Esophagus squamous epithelium (tissue), 5 donors: ENCODE results near the gene MINDY4B. TPM values are rescaled to one million over a fixed set of nuclear protein-coding genes. Genes with fewer than 3 reads are reported as not detected.

Experiments used
- DNase-seq: peaks from one replicate; lab custom pipeline; 2025; lab: John Stamatoyannopoulos, UW
- H3K27ac ChIP-seq, 4 donors: fragments of 200-600 bp; sonication (generic); one replicate each; pipeline ENCODE4 v1.5.1; 2016 to 2019; ENCODE audit warnings: mild to moderate bottlenecking in 1 of 4
- H3K27me3 ChIP-seq, 4 donors: fragments of 200-600 bp; sonication (generic); 1 replicate in 3 of 4; 2 replicates in 1 of 4; pipeline versions ENCODE4 v1.5.1 to v1.6.0; 2017 to 2021; ENCODE audit warnings: antibody characterized with exemption in 1 of 4
- H3K36me3 ChIP-seq, 3 donors: fragments of 200-600 bp; sonication (generic); one replicate each; pipeline ENCODE4 v1.5.1; 2016 to 2019
- H3K4me1 ChIP-seq, 3 donors: fragments of 200-600 bp; sonication (generic); one replicate each; pipeline ENCODE4 v1.5.1; 2017 to 2019
- H3K4me3 ChIP-seq, 4 donors: fragments of 200-600 bp; sonication (generic); 1 replicate in 3 of 4; 2 replicates in 1 of 4; pipeline ENCODE4 v1.5.1; 2016 to 2019; ENCODE audit warnings: mild to moderate bottlenecking in 2 of 4, moderate library complexity in 1 of 4
- H3K9me3 ChIP-seq, 3 donors: fragments of 200-600 bp; sonication (generic); one replicate each; pipeline ENCODE4 v1.5.1; 2016 to 2019
- POLR2A ChIP-seq, 4 donors: fragments of 450-650 bp; IDR thresholded peaks; one replicate each; pipeline ENCODE4 v1.6.1; 2017; ENCODE audit warnings: antibody characterized with exemption in 4 of 4, mild to moderate bottlenecking in 4 of 4, moderate library complexity in 3 of 4
- WGBS, 2 donors: methylation state at CpG; one replicate each; pipeline ENCODE4 v1.1.5; 2018; 5-methylcytosine and 5-hydroxymethylcytosine counted together
- intact Hi-C: fragments of 100-400 bp; cut with DNase I; formaldehyde crosslinking; loops from one replicate; pipeline ENCODE4 v1.15.0; 2022
- total RNA-seq, 4 donors: library from RNA; depleted of rRNA; stranded (reverse); fragments of >200 nt; gene quantifications; one replicate each; pipeline ENCODE4 v1.1.0, GENCODE V29; 2016
- TF ChIP-seq, protein P1 (sequence below), 6 experiments: fragments of 450-650 bp in 4 of 6; fragments of 200-600 bp in 2 of 6; sonication (generic) in 2 of 6; IDR thresholded peaks; one replicate each; pipeline ENCODE4 v1.5.1; 2016 to 2019; ENCODE audit warnings: antibody characterized with exemption in 6 of 6, mild to moderate bottlenecking in 4 of 6, moderate library complexity in 4 of 6
- donor health status: DM: yes; HTN: yes; CAD: no.

MINDY4B gene
- total RNA-seq, 4 donors from 2014 or later, result not detected

DNA sequence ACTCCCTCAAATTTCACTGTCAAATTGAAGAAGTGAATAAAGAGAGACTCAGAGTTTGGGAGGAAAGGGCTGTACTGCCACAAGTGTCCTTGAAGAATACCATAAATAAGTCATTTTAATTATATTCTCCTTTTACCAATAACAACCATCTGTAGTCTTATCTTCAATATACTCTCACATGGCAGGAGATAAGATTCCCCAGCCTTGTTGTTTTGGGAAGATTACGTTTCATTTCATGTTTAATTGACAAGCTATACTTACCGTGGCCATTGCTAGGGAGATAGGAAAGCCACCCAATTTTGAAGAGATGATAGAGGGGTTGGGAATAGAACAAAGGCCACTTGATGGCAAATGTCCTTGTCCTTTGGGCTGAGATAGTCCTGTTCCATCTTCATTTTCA lies 2.3 kb downstream of the MINDY4B start:
- no peak overlapping the region for H3K27ac ChIP-seq
- no peaks in the 10 kb centered on the region for H3K4me1 ChIP-seq
- H3K27me3 ChIP-seq, result peaks cover 0 to 9% (median 0%) of the 10 kb centered on the region in 4 donors
- TF ChIP-seq, protein P1, sequence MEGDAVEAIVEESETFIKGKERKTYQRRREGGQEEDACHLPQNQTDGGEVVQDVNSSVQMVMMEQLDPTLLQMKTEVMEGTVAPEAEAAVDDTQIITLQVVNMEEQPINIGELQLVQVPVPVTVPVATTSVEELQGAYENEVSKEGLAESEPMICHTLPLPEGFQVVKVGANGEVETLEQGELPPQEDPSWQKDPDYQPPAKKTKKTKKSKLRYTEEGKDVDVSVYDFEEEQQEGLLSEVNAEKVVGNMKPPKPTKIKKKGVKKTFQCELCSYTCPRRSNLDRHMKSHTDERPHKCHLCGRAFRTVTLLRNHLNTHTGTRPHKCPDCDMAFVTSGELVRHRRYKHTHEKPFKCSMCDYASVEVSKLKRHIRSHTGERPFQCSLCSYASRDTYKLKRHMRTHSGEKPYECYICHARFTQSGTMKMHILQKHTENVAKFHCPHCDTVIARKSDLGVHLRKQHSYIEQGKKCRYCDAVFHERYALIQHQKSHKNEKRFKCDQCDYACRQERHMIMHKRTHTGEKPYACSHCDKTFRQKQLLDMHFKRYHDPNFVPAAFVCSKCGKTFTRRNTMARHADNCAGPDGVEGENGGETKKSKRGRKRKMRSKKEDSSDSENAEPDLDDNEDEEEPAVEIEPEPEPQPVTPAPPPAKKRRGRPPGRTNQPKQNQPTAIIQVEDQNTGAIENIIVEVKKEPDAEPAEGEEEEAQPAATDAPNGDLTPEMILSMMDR (IDR thresholded peaks at IDR 0.05), result no peak
- no peak for TF ChIP-seq POLR2A (IDR thresholded peaks at IDR 0.05)
- H3K36me3 ChIP-seq, result no peaks in the 10 kb centered on the region
- 61 to 71% methylated on average over 2 of the region's 2 CpGs for WGBS, 2 donors
- no peak overlapping the region for H3K4me3 ChIP-seq
- no peak for DNase-seq
- no peaks in the 10 kb centered on the region for H3K9me3 ChIP-seq
- intact Hi-C loops, result no loop called here

DNA sequence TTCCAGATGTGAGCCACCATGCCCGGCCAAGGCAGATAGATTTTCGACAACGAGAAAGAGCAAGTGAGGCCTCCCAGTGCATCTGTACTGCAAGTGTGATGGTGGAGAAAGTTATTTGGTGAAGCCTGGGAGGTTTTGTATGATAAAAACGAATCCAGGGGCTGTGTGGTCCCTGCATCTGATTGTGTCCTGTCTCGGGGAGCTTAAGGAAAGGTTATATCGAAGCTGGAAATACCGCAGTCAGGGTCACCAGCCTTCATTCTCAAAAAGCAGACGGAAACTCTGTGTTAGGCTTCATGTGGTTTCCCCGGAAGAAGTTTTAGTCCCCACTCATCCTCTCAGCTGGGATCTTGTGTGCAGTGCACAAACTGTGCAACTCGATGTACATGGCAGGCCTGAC lies 3.4 kb downstream of the MINDY4B start:
- no peaks in the 10 kb centered on the region for H3K36me3 ChIP-seq
- intact Hi-C loops, result no loop called here
- 82 to 87% methylated on average over 7 of the region's 10 CpGs for WGBS, 2 donors

GRCh38 chr3:150899141-150899540 lies 6.1 kb downstream of the MINDY4B start:
- Histone ChIP-seq H3K27me3 (no peaks in the 10 kb centered on the region), H3K9me3 (no peaks in the 10 kb centered on the region), H3K4me1 (no peaks in the 10 kb centered on the region), H3K36me3 (no peaks in the 10 kb centered on the region), H3K27ac (no peak overlapping the region), H3K4me3 (no peak overlapping the region)
- intact Hi-C loops, result no loop called here
- DNase-seq, result no peak
- WGBS, 2 donors, result 38 to 41% methylated on average over 2 of the region's 2 CpGs
- TF ChIP-seq, protein P1 (IDR thresholded peaks at IDR 0.05), result no peak
- TF ChIP-seq POLR2A (IDR thresholded peaks at IDR 0.05), result no peak

More for the DNA sequence above, 3.4 kb downstream of the MINDY4B start:
- Histone ChIP-seq H3K9me3 (no peaks in the 10 kb centered on the region), H3K4me3 (no peak overlapping the region), H3K27me3 (no peaks in the 10 kb centered on the region), H3K4me1 (no peaks in the 10 kb centered on the region), H3K27ac (no peak overlapping the region)
- TF ChIP-seq, protein P1 (IDR thresholded peaks at IDR 0.05), result no peak
- no peak for TF ChIP-seq POLR2A (IDR thresholded peaks at IDR 0.05)
- DNase-seq, result no peak

GRCh38 chr3:150898046-150898754 lies 7.0 kb downstream of the MINDY4B start:
- no peak for DNase-seq
- H3K4me3 ChIP-seq, result no peak overlapping the region
- intact Hi-C loops, result no loop called here
- H3K27ac ChIP-seq, result no peak overlapping the region
- 57 to 68% methylated on average over 3 of the region's 3 CpGs for WGBS, 2 donors
- H3K4me1 ChIP-seq, result no peaks in the 10 kb centered on the region
- H3K9me3 ChIP-seq, result no peaks in the 10 kb centered on the region
- TF ChIP-seq, protein P1 (IDR thresholded peaks at IDR 0.05), result no peak
- TF ChIP-seq POLR2A (IDR thresholded peaks at IDR 0.05), result no peak
- H3K36me3 ChIP-seq, result no peaks in the 10 kb centered on the region
- H3K27me3 ChIP-seq, result no peaks in the 10 kb centered on the region

DNA sequence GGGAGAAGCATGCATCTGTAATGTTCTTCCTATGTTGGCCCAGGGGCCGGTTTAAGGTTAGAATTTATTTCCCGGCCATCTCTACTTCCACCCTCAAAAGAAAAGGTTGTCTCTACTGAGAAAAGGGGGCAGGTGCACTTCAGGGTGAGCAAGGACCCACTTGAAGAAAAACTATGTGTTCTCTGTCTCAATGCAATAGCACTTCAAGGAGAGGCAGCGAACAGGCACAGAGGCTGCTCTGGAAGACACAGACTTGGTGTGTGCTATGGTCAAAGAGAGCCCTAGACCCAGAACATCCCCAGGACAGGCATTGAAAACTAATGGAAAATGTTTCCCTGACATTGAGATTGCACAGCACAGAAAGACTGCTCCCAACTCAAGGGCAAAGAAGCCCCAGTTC lies 7.6 kb downstream of the MINDY4B start:
- intact Hi-C loops, result no loop called here
- 91 to 93% methylated on average over 3 of the region's 3 CpGs for WGBS, 2 donors

More for the DNA sequence above, 7.6 kb downstream of the MINDY4B start:
- Histone ChIP-seq H3K27me3 (no peaks in the 10 kb centered on the region), H3K4me1 (no peaks in the 10 kb centered on the region), H3K36me3 (no peaks in the 10 kb centered on the region), H3K4me3 (no peak overlapping the region), H3K27ac (no peak overlapping the region), H3K9me3 (no peaks in the 10 kb centered on the region)
- TF ChIP-seq, protein P1 (IDR thresholded peaks at IDR 0.05), result no peak
- TF ChIP-seq POLR2A (IDR thresholded peaks at IDR 0.05), result no peak
- no peak for DNase-seq
